ENCODE data around the gene GGN. TPM values are rescaled to one million over a fixed set of nuclear protein-coding genes. Genes with fewer than 3 reads are reported as not detected.

Gene GGN
- total RNA-seq, 1 donor from 2014 or later = 2.1 TPM

DNA sequence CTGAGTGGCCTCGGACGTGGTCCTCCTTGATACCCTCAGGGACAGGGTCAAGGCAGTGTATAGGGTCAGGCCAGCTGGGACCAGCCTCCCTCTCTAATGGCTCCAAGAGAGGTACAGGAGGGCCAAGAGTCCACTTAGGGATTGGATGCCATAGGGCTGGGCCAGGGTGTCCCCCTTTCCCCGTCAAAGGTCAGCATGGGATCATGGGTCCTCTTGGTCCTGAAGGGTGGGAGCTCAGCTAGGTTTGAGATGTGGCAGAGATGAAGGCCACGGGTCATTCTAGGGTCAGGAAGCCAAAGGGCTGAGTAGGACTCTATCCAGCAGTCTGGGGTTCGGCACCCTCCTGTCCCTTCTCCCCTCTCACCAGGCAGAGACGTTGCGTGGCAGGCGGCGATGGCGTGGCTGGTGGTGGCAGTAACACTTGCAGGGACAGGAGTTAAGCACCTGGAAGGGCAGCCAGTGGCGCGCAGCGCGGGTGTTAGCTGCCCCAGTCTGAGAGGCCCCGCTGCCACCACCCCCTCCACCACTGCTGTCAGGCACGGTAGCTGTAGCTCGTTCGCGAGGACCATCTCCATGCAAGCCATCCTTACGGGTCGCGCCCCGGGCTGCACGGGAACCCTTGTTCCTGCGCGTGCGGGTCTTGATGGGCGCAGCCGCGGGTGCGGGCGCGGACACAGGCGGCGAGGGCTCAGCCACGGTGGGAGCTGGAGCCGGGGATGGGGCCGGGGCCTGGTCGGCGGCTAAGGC, 2.6 kb downstream of the GGN start:
- no peaks in the 10 kb centered on the region for H3K27me3 Mint-ChIP-seq (ENCODE audit: low read depth, unreplicated experiment)
- peaks cover 12% of the 10 kb centered on the region for H3K36me3 Mint-ChIP-seq (ENCODE audit: low read depth, unreplicated experiment)
- no peak overlapping the region for H3K27ac Mint-ChIP-seq (ENCODE audit: unreplicated experiment)
- peaks cover 11% of the 10 kb centered on the region for H3K4me1 ChIP-seq (ENCODE audit: insufficient read depth, low read length)
- peaks cover 6% of the 10 kb centered on the region for H3K4me1 Mint-ChIP-seq (ENCODE audit: low read depth, unreplicated experiment)
- H3K4me2 ChIP-seq (ENCODE audit: low read length) = no peak overlapping the region
- peaks cover 15% of the 10 kb centered on the region for H3K36me3 ChIP-seq (ENCODE audit: insufficient read depth, low read length)
- no peak overlapping the region for H3K27ac ChIP-seq (ENCODE audit: low read depth, low read length)
- no peaks in the 10 kb centered on the region for H3K9me3 ChIP-seq (ENCODE audit: insufficient read depth, low read depth, low read length)
- peaks cover 3% of the 10 kb centered on the region for H3K9me3 Mint-ChIP-seq (ENCODE audit: unreplicated experiment)
- no peak overlapping the region for H3K9ac ChIP-seq (ENCODE audit: low read length)
- H4K20me1 ChIP-seq (ENCODE audit: insufficient read depth, low read length) = peaks cover 52% of the 10 kb centered on the region
- peaks cover 12% of the 10 kb centered on the region for H3K79me2 ChIP-seq (ENCODE audit: insufficient read depth, low read length)
- no peak overlapping the region for H3K4me3 ChIP-seq (ENCODE audit: insufficient read depth, low read depth, low read length)
- no peak overlapping the region for H3K4me3 Mint-ChIP-seq (ENCODE audit: unreplicated experiment)
- DNase-seq (ENCODE audit: low read depth) (no peak), FAIRE-seq (no peak)
- no peak overlapping the region for H2AFZ ChIP-seq (ENCODE audit: low read depth, low read length)
- no peak for TF ChIP-seq EZH2 (IDR thresholded peaks at IDR 0.05; ENCODE audit: insufficient read depth, low read length)
- TF ChIP-seq, protein P1, sequence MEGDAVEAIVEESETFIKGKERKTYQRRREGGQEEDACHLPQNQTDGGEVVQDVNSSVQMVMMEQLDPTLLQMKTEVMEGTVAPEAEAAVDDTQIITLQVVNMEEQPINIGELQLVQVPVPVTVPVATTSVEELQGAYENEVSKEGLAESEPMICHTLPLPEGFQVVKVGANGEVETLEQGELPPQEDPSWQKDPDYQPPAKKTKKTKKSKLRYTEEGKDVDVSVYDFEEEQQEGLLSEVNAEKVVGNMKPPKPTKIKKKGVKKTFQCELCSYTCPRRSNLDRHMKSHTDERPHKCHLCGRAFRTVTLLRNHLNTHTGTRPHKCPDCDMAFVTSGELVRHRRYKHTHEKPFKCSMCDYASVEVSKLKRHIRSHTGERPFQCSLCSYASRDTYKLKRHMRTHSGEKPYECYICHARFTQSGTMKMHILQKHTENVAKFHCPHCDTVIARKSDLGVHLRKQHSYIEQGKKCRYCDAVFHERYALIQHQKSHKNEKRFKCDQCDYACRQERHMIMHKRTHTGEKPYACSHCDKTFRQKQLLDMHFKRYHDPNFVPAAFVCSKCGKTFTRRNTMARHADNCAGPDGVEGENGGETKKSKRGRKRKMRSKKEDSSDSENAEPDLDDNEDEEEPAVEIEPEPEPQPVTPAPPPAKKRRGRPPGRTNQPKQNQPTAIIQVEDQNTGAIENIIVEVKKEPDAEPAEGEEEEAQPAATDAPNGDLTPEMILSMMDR (IDR thresholded peaks at IDR 0.05; ENCODE audit: insufficient read depth, low read depth, low read length) = no peak
- H3K27me3 ChIP-seq (ENCODE audit: insufficient read depth, low read length) = no peaks in the 10 kb centered on the region

DNA sequence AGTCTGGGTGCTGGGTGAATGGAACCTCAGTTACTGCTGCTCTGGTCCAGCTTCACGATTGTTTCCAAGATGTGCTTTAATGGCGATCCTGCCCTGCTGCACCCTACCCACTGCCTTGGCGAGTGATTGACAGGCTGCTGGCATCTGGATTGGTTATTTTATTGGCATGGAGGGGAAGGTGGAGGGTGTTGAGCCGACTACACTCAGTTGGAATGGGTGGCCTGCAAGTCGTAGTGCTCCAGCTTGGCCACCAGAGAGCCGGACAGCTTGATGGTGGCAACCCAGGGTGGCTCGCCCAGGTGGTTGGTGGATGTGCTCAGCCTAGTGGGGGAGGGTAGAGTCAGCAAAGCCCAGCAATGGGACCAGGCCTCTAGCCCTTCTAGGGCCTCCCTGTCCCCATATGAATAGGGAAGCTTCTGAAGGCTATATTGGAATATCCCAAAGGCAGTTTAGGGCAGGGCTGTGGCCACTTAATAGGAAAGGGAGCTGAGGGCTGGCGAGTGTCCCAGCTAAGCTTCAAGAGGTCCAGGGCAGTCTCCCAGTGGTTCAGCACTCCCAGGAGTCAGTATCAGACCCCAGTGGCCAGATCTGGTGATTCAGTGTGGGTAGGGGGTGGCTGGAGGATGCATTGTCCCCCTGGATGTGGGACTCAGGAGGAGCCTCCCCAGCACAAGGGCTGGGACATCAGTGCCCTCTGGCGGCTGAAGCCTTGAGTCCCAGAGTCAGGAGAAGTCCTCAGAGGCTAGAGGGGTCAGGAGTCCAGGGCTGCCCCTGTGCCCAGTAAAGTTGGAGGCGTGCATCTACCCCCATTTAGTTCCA, 3.4 kb downstream of the GGN start:
- TF ChIP-seq, protein P1 (IDR thresholded peaks at IDR 0.05; ENCODE audit: insufficient read depth, low read depth, low read length) = peak; percentile 38
- TF ChIP-seq EZH2 (IDR thresholded peaks at IDR 0.05; ENCODE audit: insufficient read depth, low read length) = no peak
- no peak for FAIRE-seq
- Mint-ChIP-seq H3K4me1 (ENCODE audit: low read depth, unreplicated experiment) (peaks cover 4% of the 10 kb centered on the region), H3K27me3 (ENCODE audit: low read depth, unreplicated experiment) (no peaks in the 10 kb centered on the region), H3K4me3 (ENCODE audit: unreplicated experiment) (no peak overlapping the region), H3K36me3 (ENCODE audit: low read depth, unreplicated experiment) (peaks cover 10% of the 10 kb centered on the region), H3K9me3 (ENCODE audit: unreplicated experiment) (peaks cover 3% of the 10 kb centered on the region), H3K27ac (ENCODE audit: unreplicated experiment) (no peak overlapping the region)
- Histone ChIP-seq H3K36me3 (ENCODE audit: insufficient read depth, low read length) (peaks cover 15% of the 10 kb centered on the region), H3K9me3 (ENCODE audit: insufficient read depth, low read depth, low read length) (no peaks in the 10 kb centered on the region), H4K20me1 (ENCODE audit: insufficient read depth, low read length) (peaks cover 57% of the 10 kb centered on the region), H2AFZ (ENCODE audit: low read depth, low read length) (no peak overlapping the region), H3K79me2 (ENCODE audit: insufficient read depth, low read length) (peaks cover 10% of the 10 kb centered on the region), H3K27me3 (ENCODE audit: insufficient read depth, low read length) (no peaks in the 10 kb centered on the region), H3K4me1 (ENCODE audit: insufficient read depth, low read length) (peaks cover 6% of the 10 kb centered on the region), H3K27ac (ENCODE audit: low read depth, low read length) (no peak overlapping the region), H3K9ac (ENCODE audit: low read length) (no peak overlapping the region), H3K4me2 (ENCODE audit: low read length) (no peak overlapping the region), H3K4me3 (ENCODE audit: insufficient read depth, low read depth, low read length) (no peak overlapping the region)
- no peak for DNase-seq (ENCODE audit: low read depth)
